Renal cortex interstitium (tissue), 11 donors: ENCODE measurements around the gene RMND5A. TPM values are rescaled to one million over a fixed set of nuclear protein-coding genes. Genes with fewer than 3 reads are reported as not detected.
A peak's percentile ranks its signal among the peaks of the same experiment; 100 is the strongest.

ENCODE experiments used
- DNase-seq, 11 donors: peaks; one replicate each; pipeline ENCODE4 v3.0.0-alpha.2; 2013; ENCODE audit warnings: low read depth in 9 of 11, low spot score in 4 of 11; ENCODE audit errors: extremely low read depth in 1 of 11
- polyA plus RNA-seq, 3 donors: library from polyadenylated mRNA; unstranded; fragments of 120-200 nt; gene quantifications; one replicate each; pipeline ENCODE4 v1.2.1, GENCODE V29; 2013; ENCODE audit not compliant: insufficient read length in 3 of 3

Gene RMND5A
- polyA plus RNA-seq, 3 donors, result 57.4 to 65.4 (median 57.7) TPM

GRCh38 chr2:86747711-86748639 lies 27.9 kb downstream of the RMND5A start:
- DNase-seq, result no peak

GRCh38 chr2:86750240-86750839 lies 30.2 kb downstream of the RMND5A start:
- DNase-seq, result no peak

DNA sequence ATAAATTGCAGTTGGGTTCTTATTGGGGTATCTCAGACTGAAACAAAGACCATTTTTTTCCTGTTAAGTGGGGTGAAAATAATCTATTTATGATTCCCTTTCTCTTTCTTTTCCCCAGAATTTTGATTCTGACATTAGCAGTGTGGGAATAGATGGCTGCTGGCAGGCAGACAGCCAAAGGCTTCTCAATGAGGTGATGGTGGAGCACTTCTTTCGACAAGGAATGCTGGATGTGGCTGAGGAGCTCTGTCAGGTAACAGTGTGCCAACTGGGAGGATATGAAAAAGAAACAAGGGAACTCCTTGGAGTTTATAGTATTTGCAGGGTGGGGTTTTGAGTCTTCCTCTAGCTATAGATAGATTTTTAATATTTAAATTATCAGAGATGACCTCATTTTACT lies 31.7 kb downstream of the RMND5A start:
- DNase-seq, result no peak

GRCh38 chr2:86752934-86753333 lies 32.8 kb downstream of the RMND5A start:
- no peak for DNase-seq

DNA sequence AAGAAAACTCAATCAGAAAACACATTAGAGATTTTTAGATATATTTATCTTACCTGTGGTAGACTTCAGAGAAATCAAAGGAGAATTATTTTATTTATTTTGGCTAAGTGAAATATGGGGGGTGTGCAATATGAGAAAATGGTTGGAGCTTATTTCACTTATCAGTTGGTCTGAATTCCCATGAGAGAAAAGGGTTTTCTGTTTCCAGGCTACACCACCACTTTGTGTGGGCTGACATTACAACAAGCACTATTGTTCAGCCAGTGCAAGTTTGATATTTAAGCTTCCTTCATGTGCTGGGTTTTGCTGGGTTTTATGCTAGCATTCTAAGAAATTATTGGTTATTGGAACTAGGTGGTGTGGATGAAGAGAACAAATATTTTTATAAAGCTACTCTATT lies 33.5 kb downstream of the RMND5A start:
- DNase-seq, result no peak

- no peak for DNase-seq
Measured at GRCh38 chr2:86758405-86758804, 38.3 kb downstream of the RMND5A start.

- no peak for DNase-seq
Measured at GRCh38 chr2:86760371-86760770, 40.3 kb downstream of the RMND5A start.

GRCh38 chr2:86764661-86765309 lies 44.7 kb downstream of the RMND5A start:
- DNase-seq, result peak in 4 of 11 donors; percentile 15 to 32 (median 20)

DNA sequence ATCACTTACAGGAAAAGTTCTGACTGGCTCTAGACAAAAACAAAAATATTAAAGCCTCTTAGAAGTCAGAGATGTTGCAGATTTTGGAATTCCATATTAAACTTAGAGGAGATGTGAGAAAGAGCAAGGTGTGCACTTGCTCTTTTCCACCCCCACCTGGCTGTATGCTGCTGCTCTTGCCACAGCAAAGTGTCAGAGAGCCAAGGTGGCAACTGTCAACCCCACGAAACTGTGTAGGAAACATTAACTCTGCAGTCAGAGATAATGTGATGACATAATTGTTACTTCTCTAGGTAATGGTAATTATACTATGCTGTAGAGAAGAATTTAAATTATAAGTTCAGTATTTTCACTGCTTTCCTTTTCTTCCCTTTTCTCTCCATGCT lies 45.2 kb downstream of the RMND5A start:
- DNase-seq, result no peak

DNA sequence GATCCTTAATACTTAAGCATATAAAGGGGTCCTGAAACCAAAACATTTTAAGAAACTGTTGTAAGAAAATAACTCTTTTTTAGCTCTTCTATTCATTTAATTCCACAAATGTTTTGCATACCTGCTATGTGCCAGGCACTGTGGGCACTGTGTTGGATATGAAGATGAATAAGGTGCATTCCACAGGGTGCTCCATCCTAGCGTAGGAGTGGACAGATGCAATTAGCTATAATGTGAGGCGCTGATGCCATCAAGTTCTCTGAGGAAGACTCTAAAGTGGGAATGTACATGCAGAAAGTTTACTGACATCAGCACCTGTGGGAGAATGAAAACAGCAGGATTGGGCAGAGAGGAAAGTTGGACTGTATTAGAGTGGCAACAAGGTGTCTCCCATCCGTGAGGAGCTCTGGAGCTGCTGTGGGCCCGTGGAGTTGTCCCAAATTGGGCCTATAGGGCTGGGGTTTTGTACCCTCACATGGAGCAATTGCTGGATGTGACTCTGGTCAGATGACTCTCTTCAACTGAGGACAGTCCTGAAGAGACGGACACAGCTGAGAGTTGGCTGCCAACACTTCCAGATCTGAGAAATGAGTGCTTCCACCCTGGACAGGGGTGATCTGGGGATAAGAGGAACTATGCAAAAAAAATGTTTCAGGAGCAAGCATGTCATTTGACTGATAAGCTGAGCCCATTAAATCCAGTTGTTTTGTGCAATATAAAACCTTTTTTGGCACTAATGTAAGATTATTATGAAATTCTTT lies 48.3 kb downstream of the RMND5A start:
- no peak for DNase-seq

GRCh38 chr2:86769838-86770237 lies 49.7 kb downstream of the RMND5A start:
- no peak for DNase-seq

- no peak for DNase-seq
Measured at GRCh38 chr2:86770816-86771301, 50.8 kb downstream of the RMND5A start.

DNA sequence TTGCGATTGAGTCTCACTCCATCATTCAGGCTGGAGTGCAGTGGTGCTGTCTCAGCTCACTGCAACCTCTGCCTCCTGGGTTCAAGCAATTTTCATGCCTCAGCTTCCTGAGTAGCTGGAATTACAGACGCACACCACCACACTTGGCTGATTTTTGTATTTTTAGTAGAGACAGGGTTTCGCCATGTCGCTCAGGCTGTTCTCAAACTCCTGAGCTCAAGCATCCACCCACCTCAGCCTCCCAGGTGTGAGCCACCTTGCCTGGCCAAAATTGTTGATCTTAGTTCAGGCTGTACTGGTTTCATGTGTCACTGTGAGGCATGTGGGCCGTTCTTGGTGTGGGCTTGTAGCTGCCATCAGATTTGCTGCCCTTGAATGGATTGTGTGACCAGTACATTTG lies 52.5 kb downstream of the RMND5A start:
- no peak for DNase-seq

- no peak for DNase-seq
Measured at GRCh38 chr2:86774862-86775261, 54.8 kb downstream of the RMND5A start.

- DNase-seq, result no peak
Measured at GRCh38 chr2:86775338-86775737, 55.2 kb downstream of the RMND5A start.

DNA sequence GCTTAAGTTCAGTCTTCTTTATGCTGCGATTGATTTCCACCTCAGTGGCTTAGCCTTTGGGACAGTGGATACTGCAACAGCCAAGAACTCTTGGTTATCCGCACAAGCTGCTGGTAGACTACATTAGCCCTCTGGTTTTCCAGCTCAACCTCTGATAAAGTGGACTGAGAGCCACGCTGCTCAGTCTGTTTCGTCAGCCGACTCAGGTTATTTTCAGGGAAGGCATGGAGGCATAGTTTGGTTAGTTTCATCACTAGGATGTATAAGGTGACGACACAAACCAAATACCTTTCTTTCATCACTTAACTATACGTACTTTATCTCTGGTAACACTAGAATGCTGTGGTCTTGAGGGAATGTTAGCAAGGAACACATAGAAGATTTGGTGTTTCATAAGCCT lies 56.4 kb downstream of the RMND5A start:
- DNase-seq, result no peak

DNA sequence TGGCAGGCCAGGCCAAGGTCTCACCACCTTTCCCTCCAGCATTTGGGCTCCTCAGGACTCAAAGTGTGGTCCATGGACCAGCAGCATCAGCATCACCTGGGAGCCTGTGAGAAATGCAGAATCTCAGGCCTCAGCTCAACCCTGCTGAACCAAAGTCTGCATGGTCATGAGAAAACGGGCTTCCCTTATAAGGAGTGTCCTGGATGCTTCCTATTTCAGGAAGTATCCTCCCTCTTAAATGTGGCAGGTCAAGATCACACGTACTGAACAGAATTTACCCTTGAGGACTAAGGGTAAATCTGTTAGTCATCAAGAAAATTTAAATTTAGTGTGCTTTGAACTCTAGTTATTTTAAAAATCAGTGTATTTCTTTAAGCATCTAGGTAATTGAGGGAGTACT lies 58.9 kb downstream of the RMND5A start:
- DNase-seq, result no peak

GRCh38 chr2:86779971-86780370 lies 59.9 kb downstream of the RMND5A start:
- DNase-seq, result no peak

GRCh38 chr2:86781363-86781762 lies 61.3 kb downstream of the RMND5A start:
- DNase-seq, result no peak
